Kidney (tissue), 14 donors: ENCODE data around the gene DOK3. TPM values are rescaled to one million over a fixed set of nuclear protein-coding genes. Genes with fewer than 3 reads are reported as not detected.

Experiments
- DNase-seq, 5 donors: peaks; one replicate each; pipeline ENCODE4 v3.0.0-alpha.2; 2013 to 2020
- FAIRE-seq: peaks from 2 replicates; lab custom pipeline; 2012; peaks lifted over from hg19 to GRCh38; lab: Jason Lieb, UNC
- H3K27ac ChIP-seq, 2 donors: one replicate each; pipeline ENCODE4 v1.7.0; 2013; ENCODE audit warnings: low read depth in 2 of 2, low read length in 2 of 2, inconsistent platforms in 1 of 2
- H3K27me3 ChIP-seq: one replicate; pipeline ENCODE4 v1.7.1; 2013; ENCODE audit warnings: low read length, inconsistent platforms; ENCODE audit not compliant: control insufficient read depth, insufficient read depth
- H3K36me3 ChIP-seq, 3 donors: one replicate each; pipeline versions ENCODE4 v1.7.0 to v1.7.1; 2013; ENCODE audit warnings: low read length in 3 of 3, control low read depth in 1 of 3, inconsistent platforms in 1 of 3; ENCODE audit not compliant: insufficient read depth in 3 of 3, control insufficient read depth in 2 of 3
- H3K4me1 ChIP-seq, 3 donors: one replicate each; pipeline versions ENCODE4 v1.7.0 to v1.7.1; 2013; ENCODE audit warnings: low read length in 3 of 3, inconsistent platforms in 1 of 3, low read depth in 1 of 3; ENCODE audit not compliant: control insufficient read depth in 2 of 3, insufficient read depth in 2 of 3
- H3K4me3 ChIP-seq, 3 donors: one replicate each; pipeline versions ENCODE4 v1.7.0 to v1.8.1; 2013; ENCODE audit warnings: low read length in 3 of 3, control low read depth in 1 of 3, inconsistent platforms in 1 of 3
- H3K9ac ChIP-seq, 3 donors: one replicate each; pipeline versions ENCODE4 v1.7.0 to v1.7.1; 2013; ENCODE audit warnings: low read length in 3 of 3, control low read depth in 1 of 3, inconsistent platforms in 1 of 3
- H3K9me3 ChIP-seq, 3 donors: one replicate each; pipeline versions ENCODE4 v1.7.0 to v1.7.1; 2013; ENCODE audit warnings: low read length in 3 of 3, control low read depth in 1 of 3, inconsistent platforms in 1 of 3; ENCODE audit not compliant: control insufficient read depth in 2 of 3, insufficient read depth in 1 of 3
- intact Hi-C: fragments of 100-400 bp; cut with DNase I; formaldehyde crosslinking; loops from one replicate; pipeline ENCODE4 v1.11.1; 2022
- polyA plus RNA-seq: library from polyadenylated mRNA; stranded (reverse); fragments of 350-450 nt; fragmentation: Illumina TruSeq; extraction: RNeasy Lipid Tissue Mini Kit (QIAGEN cat#74804); gene quantifications from one replicate; pipeline ENCODE4 v1.2.3, GENCODE V29; 2014; ENCODE audit warnings: low read depth, low replicate concordance; ENCODE audit not compliant: insufficient read depth
- total RNA-seq: library from RNA; stranded (reverse); fragmentation: NEBNext Ultra II Directional; extraction: Animal tissue kit (Norgen Biotek cat#: 25700); gene quantifications from one replicate; pipeline ENCODE4 v1.2.1, GENCODE V29; 2021
- TF ChIP-seq, protein P1 (sequence below): IDR thresholded peaks from 3 replicates; pipeline ENCODE4 v1.5.1; 2012; ENCODE audit warnings: mild to moderate bottlenecking, moderate library complexity, borderline replicate concordance; ENCODE audit not compliant: insufficient read depth; ENCODE audit errors: extremely low read depth
- donor health status: control.
- donor health status: control.
- donor health status: control.
- donor health status: control.
- donor health status: control.
- donor health status: DM: yes; HTN: yes; CAD: no.
- donor health status: Normal renal cell carcinoma (clear cell type).

The DOK3 gene
- total and polyA plus RNA-seq, 2 donors from 2014 or later = 1.9 to 18.6 TPM

DNA sequence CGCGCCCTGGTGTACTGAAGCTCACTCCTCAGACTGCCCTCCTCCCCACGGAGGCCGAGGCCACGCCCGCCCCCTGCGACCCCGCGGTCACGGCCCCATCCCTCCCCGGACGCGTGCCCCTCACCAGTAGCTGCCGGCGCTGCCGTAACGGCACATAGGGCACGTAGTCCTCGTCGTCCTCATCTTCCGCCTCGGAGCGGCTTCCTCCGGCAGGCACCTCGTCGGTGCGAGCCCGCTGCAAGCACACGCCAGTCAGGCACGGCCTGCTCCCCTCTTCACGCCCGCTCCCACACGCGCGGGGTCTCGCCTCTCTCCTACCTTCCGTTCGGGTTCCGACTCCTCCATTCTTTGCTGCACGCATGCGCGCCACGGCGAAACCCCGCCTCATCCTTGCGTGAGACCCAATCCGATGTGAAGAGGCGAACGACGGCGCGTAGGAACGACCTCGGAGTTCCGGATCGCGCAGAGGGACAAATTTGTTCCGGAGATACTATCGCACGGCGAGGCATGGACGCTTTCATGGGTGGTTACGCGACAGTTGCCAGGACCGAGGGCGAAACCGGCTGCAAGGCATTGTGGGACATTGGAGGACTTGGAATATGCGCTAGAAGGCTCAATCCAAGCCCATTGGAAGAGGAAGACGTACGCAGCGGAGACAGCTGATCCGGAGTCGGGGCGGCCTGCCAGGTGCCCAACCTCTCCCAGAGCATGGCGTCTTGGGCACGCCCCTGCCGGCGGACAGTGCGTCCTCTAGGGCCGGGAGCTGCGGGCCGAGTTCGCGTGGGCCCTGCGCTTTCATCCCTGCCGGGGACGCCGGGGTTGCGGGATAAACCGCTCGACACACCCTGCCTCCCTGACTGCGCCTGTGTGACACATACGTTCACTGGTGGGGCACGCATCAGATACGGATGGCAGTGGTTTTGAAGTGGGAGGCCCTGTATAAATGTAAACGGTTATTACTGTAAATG lies 7.3 kb upstream of the DOK3 start, which contains the start of gene DDX41:
Gene DDX41, minus strand, starts transcription at position 361 of the 968 bp plus-strand sequence. Its CDS starts 16 bp downstream, at position 345.
- Histone ChIP-seq H3K4me1 (peaks cover 0 to 15% (median 6%) of the 10 kb centered on the region in 3 donors), H3K27me3 (no peaks in the 10 kb centered on the region), H3K27ac (peak within 1 kb of the TSS; percentile 51 to 77), H3K9ac (peak within 1 kb of the TSS; percentile 38 to 96 (median 60)), H3K4me3 (peak within 1 kb of the TSS; percentile 93 to 97 (median 96)), H3K9me3 (no peaks in the 10 kb centered on the region), H3K36me3 (peaks cover 10 to 33% (median 21%) of the 10 kb centered on the region in 3 donors)
- peak; percentile 88 for FAIRE-seq
- TF ChIP-seq, protein P1, sequence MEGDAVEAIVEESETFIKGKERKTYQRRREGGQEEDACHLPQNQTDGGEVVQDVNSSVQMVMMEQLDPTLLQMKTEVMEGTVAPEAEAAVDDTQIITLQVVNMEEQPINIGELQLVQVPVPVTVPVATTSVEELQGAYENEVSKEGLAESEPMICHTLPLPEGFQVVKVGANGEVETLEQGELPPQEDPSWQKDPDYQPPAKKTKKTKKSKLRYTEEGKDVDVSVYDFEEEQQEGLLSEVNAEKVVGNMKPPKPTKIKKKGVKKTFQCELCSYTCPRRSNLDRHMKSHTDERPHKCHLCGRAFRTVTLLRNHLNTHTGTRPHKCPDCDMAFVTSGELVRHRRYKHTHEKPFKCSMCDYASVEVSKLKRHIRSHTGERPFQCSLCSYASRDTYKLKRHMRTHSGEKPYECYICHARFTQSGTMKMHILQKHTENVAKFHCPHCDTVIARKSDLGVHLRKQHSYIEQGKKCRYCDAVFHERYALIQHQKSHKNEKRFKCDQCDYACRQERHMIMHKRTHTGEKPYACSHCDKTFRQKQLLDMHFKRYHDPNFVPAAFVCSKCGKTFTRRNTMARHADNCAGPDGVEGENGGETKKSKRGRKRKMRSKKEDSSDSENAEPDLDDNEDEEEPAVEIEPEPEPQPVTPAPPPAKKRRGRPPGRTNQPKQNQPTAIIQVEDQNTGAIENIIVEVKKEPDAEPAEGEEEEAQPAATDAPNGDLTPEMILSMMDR = no peak
- DNase-seq = peak; percentile 98 to 99 (median 99)
- intact Hi-C loops = no loop called here

DNA sequence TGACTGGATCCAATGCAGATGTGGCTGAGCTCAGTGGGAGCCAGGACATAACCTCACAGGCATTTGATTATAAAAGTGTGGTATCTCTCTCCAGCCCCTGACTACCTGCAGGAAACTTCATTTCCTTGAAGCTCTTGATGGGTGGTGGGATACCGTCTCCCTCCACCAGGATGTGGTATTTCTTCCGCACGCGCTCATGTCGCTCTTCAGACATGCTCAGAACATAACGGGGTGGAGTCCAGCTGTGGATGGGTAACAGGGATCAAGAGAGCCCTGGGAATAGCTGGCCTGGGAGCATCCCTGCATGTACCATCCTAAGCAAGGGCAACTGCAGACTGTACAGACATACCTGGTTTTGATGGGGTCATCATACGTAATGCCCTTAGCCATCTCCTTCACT lies 6.0 kb upstream of the DOK3 start:
- intact Hi-C loops = no loop called here
- peaks cover 8 to 27% (median 19%) of the 10 kb centered on the region in 3 donors for H3K36me3 ChIP-seq

DNA sequence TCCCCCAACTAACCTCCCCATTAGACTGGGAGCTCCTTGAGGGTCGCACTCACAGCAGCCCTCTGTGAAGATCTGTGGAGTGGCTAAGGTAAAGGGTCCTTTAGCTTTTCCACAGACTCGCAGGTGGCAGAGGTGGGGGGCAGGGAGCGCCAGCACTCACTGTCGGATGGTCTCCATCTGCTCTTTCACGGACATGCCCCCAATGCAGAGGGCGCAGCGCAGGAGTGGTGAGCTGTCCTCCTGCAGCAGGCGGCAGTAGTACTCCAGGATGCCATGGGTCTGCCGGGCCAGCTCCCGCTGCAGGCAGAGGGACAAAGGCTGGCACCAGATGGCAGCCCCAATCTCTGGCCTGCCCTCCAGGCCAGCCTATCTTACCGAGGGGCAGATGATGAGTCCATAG lies 4.9 kb upstream of the DOK3 start:
- Histone ChIP-seq H3K36me3 (peaks cover 8 to 24% (median 19%) of the 10 kb centered on the region in 3 donors), H3K9ac (no peak overlapping the region), H3K27ac (no peak overlapping the region), H3K27me3 (no peaks in the 10 kb centered on the region), H3K4me1 (peaks cover 0 to 15% (median 6%) of the 10 kb centered on the region in 3 donors), H3K4me3 (no peak overlapping the region), H3K9me3 (no peaks in the 10 kb centered on the region)
- intact Hi-C loops = no loop called here
- DNase-seq (no peak), FAIRE-seq (no peak)
- TF ChIP-seq, protein P1 = no peak

More for the DNA sequence above, 6.0 kb upstream of the DOK3 start:
- Histone ChIP-seq H3K4me3 (peak overlapping the region; percentile 93 to 97 (median 96)), H3K4me1 (peaks cover 0 to 15% (median 6%) of the 10 kb centered on the region in 3 donors), H3K9me3 (no peaks in the 10 kb centered on the region), H3K27ac (no peak overlapping the region), H3K27me3 (no peaks in the 10 kb centered on the region), H3K9ac (peak overlapping the region in 1 of 3 donors; percentile 60)
- TF ChIP-seq, protein P1 = no peak
- FAIRE-seq = no peak
- no peak for DNase-seq
